ENCODE measurements around the gene RAPGEF2.

- no peak for TF ChIP-seq CTCF (IDR thresholded peaks at IDR 0.05)
- TF ChIP-seq POLR2A (IDR thresholded peaks at IDR 0.05), result no peak
These were observed 191.1 kb downstream of the RAPGEF2 start for GRCh38 chr4:159293811-159294515.

Data from thyroid gland (tissue), 4 donors.